ENCODE results near the gene CNDP1. TPM values are rescaled to one million over a fixed set of nuclear protein-coding genes. Genes with fewer than 3 reads are reported as not detected.
A peak's percentile ranks its signal among the peaks of the same experiment; 100 is the strongest.

The CNDP1 gene
- total RNA-seq, 2 experiments from 2014 or later: 0.25 to 0.39 TPM

- peaks cover 71% of the 10 kb centered on the region for H3K4me1 Mint-ChIP-seq (ENCODE audit: low read depth)
These were observed 63.5 kb downstream of the CNDP1 start, which contains the start of gene ZNF407 for GRCh38 chr18:74597662-74598349. Gene ZNF407, plus strand, starts transcription at chr18:74597870. Its CDS starts 33,150 bp downstream, at chr18:74631020.

DNA sequence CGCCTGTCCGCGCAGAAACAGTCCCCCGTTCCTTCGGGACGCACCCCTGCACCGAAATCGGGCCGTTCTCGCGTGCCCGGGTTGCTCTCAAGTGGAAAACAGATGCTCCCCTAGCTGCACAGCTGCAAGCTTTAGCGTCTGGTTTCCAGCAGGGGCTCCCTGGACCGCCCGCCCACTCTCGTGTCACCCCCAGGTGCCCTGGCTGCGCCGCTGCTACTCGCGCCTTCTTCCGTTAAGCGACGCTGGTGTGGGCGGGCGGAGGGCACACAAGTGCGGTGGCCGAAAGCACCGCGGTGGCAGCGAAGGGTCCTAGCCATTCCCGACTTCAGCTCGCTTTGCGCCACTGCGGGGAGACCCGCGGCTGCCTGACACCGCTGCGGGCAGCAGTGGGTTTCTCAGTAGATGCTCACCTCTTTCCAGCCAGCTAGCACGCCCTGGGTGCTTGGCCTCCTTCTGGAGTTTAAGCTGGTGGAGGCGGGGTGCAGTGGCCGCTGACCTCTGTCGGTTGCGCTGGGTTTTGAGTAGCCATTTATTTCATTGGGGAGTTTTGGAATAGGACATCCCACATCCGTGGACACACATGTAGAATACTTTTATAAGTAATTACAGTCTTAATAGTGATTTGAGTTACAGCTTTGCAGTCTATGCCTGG lies 64.2 kb downstream of the CNDP1 start:
- H3K4me1 ChIP-seq (ENCODE audit: insufficient read depth, low read length): peaks cover 25% of the 10 kb centered on the region
- CTCF ChIA-PET: interaction anchor here (0.7 to 1.4 kb wide), 4 partner anchors 15 to 39 kb away, joined by 3 to 4 read pairs (median 3); no protein-coding TSS in a partner anchor
- Mint-ChIP-seq H3K27me3 (no peaks in the 10 kb centered on the region), H3K9me3 (no peaks in the 10 kb centered on the region), H3K27ac (peak overlapping the region; percentile 100), H3K36me3 (ENCODE audit: low read depth) (peaks cover 50% of the 10 kb centered on the region), H3K4me3 (peak overlapping the region; percentile 98), H3K4me1 (ENCODE audit: low read depth) (peaks cover 77% of the 10 kb centered on the region)
- peak; percentile 48 to 86 (median 66) for DNase-seq
- peaks cover 11% of the 10 kb centered on the region for H3K36me3 ChIP-seq (ENCODE audit: insufficient read depth, low read length)
- H3K27ac ChIP-seq (ENCODE audit: low read depth in 1 of 2, low read length in 2 of 2): peak overlapping the region; percentile 70 to 96
- peak; percentile 61 for ATAC-seq (ENCODE audit: poor library complexity)
- peak overlapping the region; percentile 87 for H3K4me3 ChIP-seq (ENCODE audit: low read length)
- TF ChIP-seq CTCF (IDR thresholded peaks at IDR 0.05): peak; percentile 16
- intact Hi-C loops (cut with DNase I, micrococcal nuclease): loop anchor here (5.0 to 10.0 kb wide), 4 partner anchors 244 to 1896 kb away; partner anchors contain the start of genes ZNF516 (in 2 of the 2) and CYB5A (in 1 of the 2)
- H3K27me3 ChIP-seq (ENCODE audit: control insufficient read depth in 1 of 2, insufficient read depth in 2 of 2, low read length in 2 of 2): no peaks in the 10 kb centered on the region
- POLR2A ChIA-PET: interaction anchor here (0.6 to 3.3 kb wide), 19 partner anchors 7 to 1247 kb away, joined by 3 to 53 read pairs (median 6); partner anchors contain the start of genes CNDP2, PTGR3 and TSHZ1
- no peaks in the 10 kb centered on the region for H3K9me3 ChIP-seq (ENCODE audit: control insufficient read depth in 1 of 2, insufficient read depth in 1 of 2, low read length in 2 of 2)

More at GRCh38 chr18:74597662-74598349, 63.5 kb downstream of the CNDP1 start, which contains the start of gene ZNF407:
- peaks cover 56% of the 10 kb centered on the region for H3K36me3 Mint-ChIP-seq (ENCODE audit: low read depth)
- Histone ChIP-seq H3K4me1 (ENCODE audit: insufficient read depth, low read length) (peaks cover 25% of the 10 kb centered on the region), H3K27ac (ENCODE audit: low read depth in 1 of 2, low read length in 2 of 2) (peak within 1 kb of the TSS; percentile 96 to 98), H3K4me3 (ENCODE audit: low read length) (peak within 1 kb of the TSS; percentile 87), H3K36me3 (ENCODE audit: insufficient read depth, low read length) (peaks cover 17% of the 10 kb centered on the region), H3K9me3 (ENCODE audit: control insufficient read depth in 1 of 2, insufficient read depth in 1 of 2, low read length in 2 of 2) (no peaks in the 10 kb centered on the region), H3K27me3 (ENCODE audit: control insufficient read depth in 1 of 2, insufficient read depth in 2 of 2, low read length in 2 of 2) (no peaks in the 10 kb centered on the region)
- H3K27ac Mint-ChIP-seq: peak within 1 kb of the TSS; percentile 100
- intact Hi-C loops (cut with DNase I, micrococcal nuclease): loop anchor here (1.0 to 10.0 kb wide), 7 partner anchors 99 to 1897 kb away; partner anchors contain the start of genes ZNF516 (in 2 of the 2), CYB5A (in 1 of the 2) and TSHZ1 (in 1 of the 2)
- ChIA-PET CTCF (interaction anchor here (1.3 to 1.4 kb wide), 3 partner anchors 32 to 40 kb away, joined by 3 to 4 read pairs (median 3); no protein-coding TSS in a partner anchor), POLR2A (interaction anchor here (0.6 to 3.3 kb wide), 22 partner anchors 8 to 1248 kb away, joined by 3 to 53 read pairs (median 5); partner anchors contain the start of genes CNDP2, PTGR3 and TSHZ1)
- H3K27me3 Mint-ChIP-seq: no peaks in the 10 kb centered on the region
- ATAC-seq (ENCODE audit: poor library complexity): peak; percentile 76
- peak; percentile 75 to 93 (median 83) for DNase-seq
- peaks cover 2% of the 10 kb centered on the region for H3K9me3 Mint-ChIP-seq
- no peak for TF ChIP-seq CTCF (IDR thresholded peaks at IDR 0.05)
- peak within 1 kb of the TSS; percentile 98 for H3K4me3 Mint-ChIP-seq

DNA sequence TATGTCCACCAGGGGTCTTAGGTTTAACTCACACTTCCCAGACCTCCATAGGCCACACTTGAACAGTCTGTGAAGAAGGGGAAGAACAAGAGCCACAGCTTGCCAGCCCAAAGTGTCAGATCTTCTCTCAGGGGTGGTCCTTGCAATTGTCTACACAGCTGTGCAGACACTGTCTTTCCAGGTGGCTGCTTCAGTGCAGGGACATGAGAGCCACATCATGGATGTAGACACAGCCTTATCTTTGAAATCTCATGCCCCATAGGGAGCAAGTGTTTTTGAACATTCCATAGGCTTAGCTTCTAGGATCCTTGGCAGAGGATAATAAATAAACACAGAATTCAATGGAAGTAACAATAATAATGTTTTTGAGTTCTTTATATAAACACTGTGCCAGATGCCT lies 70.1 kb downstream of the CNDP1 start:
- Mint-ChIP-seq H3K27me3 (no peaks in the 10 kb centered on the region), H3K4me3 (no peak overlapping the region), H3K9me3 (no peaks in the 10 kb centered on the region), H3K36me3 (ENCODE audit: low read depth) (no peaks in the 10 kb centered on the region), H3K4me1 (ENCODE audit: low read depth) (peaks cover 64% of the 10 kb centered on the region), H3K27ac (no peak overlapping the region)
- POLR2A ChIA-PET: no interaction called here
- no peak for ATAC-seq (ENCODE audit: poor library complexity)
- Histone ChIP-seq H3K27ac (ENCODE audit: low read depth in 1 of 2, low read length in 2 of 2) (no peak overlapping the region), H3K4me1 (ENCODE audit: insufficient read depth, low read length) (peaks cover 7% of the 10 kb centered on the region), H3K4me3 (ENCODE audit: low read length) (no peak overlapping the region), H3K36me3 (ENCODE audit: insufficient read depth, low read length) (peaks cover 3% of the 10 kb centered on the region), H3K27me3 (ENCODE audit: control insufficient read depth in 1 of 2, insufficient read depth in 2 of 2, low read length in 2 of 2) (no peaks in the 10 kb centered on the region), H3K9me3 (ENCODE audit: control insufficient read depth in 1 of 2, insufficient read depth in 1 of 2, low read length in 2 of 2) (no peaks in the 10 kb centered on the region)
- CTCF ChIA-PET: no interaction called here
- intact Hi-C loops (cut with DNase I, micrococcal nuclease): no loop called here
- TF ChIP-seq CTCF (IDR thresholded peaks at IDR 0.05): no peak
- DNase-seq: no peak
